GM21360 (cell line): ENCODE results near the gene CDK6.

Experiments used
- ATAC-seq: cut with Tn5 transposase; IDR thresholded peaks from one replicate; pipeline ENCODE4 v1.9.1; 2021; ENCODE audit warnings: mild to moderate bottlenecking, moderate library complexity; ENCODE audit not compliant: unreplicated experiment

The CDK6 gene

GRCh38 chr7:92685136-92686042 is 151.0 kb downstream of the CDK6 start:
- no peak for ATAC-seq

GRCh38 chr7:92684274-92684673 is 152.1 kb downstream of the CDK6 start:
- ATAC-seq = no peak

GRCh38 chr7:92682903-92683539 is 153.4 kb downstream of the CDK6 start:
- no peak for ATAC-seq

DNA sequence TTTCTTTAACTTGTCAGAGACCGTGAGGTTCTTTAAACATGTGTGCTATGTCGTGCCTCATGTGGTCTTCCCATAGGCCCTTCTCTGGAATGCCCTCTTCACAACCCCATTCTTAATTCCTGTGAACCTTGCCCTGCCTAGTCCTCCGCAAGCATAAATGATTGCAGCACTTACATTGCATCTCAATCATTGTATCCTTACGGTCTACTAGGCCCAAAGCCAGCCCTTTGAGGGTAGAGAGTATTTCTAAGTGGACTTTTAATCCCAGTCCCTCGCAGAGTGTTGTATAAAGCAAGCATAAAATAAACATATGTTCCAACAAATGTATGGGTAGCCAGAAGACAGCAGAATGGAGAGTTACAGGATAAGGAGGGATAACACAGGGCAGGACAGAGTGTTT is 154.0 kb downstream of the CDK6 start:
- ATAC-seq = no peak

DNA sequence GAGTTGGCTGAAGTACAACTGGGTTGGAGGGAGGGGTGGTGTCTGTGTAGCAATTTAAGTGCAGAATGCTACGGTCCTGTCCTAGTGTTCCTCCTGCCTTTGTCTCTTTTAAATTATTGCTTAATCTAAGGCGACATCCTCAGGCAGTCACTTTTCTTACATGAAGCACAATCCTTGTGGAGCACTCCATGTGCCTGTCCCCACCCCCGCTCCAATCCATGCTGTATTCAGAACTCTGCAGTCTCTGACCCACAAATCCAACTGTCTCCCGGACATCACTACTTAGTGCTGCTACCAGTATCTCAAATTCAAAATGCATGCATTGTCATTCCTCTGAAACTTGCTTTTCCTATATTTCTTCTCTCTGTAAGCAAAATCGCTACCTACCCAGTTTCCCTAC is 154.7 kb downstream of the CDK6 start:
- ATAC-seq = no peak

DNA sequence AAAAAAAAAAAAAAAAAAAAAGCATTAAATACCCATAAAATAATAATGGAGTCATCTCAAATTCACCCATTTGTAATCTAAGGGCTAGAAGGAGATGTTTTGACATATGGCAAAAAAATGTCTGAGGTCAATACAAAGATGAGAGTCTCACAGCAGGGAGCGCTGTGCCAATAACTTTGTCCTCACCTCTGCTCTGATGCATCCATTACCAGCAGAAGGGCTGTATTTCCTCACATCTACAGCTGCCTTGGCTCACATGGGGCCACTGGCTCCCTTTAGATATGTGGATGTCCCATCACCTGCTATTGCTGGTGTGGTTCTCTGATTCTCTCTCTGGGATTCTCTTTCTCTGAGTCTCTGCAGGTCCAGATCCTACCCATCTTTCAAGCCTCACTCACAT is 155.9 kb downstream of the CDK6 start:
- no peak for ATAC-seq

GRCh38 chr7:92678291-92678920 is 158.0 kb downstream of the CDK6 start:
- no peak for ATAC-seq

- peak; percentile 59 for ATAC-seq
These were observed 162.0 kb downstream of the CDK6 start for GRCh38 chr7:92674379-92674778.

DNA sequence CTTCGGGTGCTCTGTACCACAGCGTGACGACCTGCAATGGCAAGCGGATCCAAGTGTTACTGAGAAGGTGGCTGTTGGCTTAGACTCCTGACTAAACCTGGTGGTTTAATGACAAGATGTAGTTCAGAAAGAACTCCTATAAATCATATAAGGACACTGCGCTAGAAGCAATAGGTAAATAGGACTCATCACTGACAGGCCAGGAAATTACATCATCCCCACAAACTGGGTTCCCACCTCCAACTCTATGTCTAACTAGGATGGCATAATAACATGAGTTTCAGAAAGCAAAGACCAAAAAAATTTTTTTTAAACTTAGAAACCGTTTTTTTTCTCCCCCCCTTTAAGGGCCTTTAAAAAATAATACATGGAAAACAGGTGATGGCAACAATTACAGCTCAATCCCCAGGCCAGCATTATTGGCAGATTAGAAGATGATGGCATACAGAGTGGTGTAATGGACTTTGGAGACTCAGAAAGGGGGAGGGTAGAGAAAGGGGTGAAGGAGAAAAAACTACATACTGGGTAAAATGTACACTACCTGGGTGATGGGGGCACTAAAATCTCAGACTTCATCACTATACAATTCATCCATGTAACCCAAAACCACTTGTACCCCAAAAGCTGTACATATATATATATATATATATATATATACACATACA is 164.7 kb downstream of the CDK6 start:
- ATAC-seq = no peak

DNA sequence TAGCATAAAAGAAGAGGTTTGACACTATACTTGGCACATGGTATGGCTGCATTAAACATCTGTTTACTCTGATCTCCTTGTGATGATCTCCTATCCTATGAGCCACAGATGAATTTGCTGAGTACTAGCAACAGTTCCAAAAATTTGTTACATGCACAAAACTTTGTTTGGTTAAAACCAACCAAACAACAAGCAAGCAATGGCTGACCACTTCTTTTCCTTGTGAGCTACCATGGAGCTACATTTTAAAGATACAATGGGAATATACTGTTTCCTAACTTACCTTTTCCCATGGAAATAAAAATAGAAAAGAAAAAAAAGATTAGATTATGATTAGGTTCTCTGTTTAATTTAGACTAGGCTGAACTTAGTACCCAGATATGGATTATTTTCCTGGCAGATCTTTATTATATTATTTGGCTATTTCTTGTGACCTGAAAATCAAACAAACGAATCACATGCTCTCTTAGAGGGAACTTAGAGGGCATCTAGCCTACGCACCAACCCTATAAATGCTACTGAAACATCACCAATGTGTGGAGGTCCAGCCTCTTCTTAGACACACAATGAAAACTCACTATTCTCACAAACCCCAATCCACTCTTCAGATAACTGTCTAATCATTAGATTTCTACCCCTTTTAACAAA is 166.0 kb downstream of the CDK6 start:
- ATAC-seq = no peak

GRCh38 chr7:92669616-92670165 is 166.7 kb downstream of the CDK6 start:
- ATAC-seq = no peak

DNA sequence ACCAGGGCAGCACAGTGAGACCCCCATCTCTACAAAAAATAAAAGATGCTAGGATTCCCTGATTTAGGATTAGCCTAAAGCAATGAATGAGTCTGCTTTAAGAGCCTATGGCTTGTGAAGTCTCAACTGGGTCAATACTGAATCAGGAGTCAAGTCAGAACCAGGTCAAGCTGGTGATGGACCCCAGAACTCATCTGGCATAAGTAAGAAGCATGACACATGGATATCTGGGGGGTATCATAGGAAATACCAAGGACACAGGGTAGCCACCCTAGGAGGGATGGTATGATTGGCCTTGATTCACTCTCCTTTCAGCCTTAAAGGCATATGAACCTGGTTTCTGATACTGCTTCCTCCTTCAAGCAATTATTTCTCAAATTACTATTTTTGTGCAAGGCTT is 167.8 kb downstream of the CDK6 start:
- ATAC-seq = no peak

DNA sequence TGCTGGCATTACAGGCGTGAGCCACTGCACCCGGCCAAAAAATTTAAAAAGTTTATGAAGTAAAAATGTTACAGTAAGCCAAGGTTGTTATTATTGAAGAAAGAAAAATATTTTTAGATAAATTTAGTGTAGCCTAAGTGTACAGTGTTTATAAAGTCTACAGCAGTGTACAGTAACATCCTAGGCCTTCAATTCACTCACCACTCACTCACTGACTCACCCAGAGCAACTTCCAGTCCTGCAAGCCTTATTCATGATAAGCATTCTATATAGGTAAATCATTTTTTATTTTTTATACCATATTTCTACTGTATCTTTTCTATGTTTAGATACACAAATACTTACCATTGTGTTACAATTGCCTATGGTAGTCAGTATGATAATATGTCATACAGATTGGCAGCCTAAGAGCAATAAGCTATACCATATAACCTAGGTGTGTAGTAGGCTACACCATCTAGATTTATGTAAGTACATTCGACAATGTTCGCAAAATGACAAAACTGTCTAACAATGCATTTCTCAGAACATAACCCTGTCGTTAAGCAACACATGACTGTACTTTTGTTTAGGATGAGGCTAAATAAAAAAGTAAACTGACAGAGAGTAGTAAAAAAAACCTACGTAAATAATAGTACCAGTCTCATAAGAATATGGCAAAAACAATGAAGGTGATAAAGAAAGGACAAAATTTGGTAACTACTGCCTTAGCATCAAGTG is 168.4 kb downstream of the CDK6 start:
- no peak for ATAC-seq

DNA sequence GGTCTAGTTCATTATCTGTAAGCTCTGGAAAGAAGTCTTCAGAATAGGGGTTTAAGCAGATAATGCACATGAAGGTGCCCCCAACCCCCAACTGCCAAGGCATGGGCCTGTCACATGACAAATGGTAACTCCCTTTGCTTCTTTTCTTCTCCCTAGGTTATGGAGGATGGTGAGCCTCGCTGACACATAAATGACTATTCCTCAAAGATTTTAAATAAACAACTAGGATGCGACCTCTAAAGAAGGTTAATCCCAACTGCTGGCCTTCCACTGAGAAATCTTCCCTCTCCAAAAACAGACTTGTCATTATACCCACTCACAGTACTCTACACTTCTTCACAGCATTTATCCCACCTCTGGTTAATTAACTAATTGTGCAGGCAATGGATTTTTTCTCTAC is 170.4 kb downstream of the CDK6 start:
- ATAC-seq = no peak

DNA sequence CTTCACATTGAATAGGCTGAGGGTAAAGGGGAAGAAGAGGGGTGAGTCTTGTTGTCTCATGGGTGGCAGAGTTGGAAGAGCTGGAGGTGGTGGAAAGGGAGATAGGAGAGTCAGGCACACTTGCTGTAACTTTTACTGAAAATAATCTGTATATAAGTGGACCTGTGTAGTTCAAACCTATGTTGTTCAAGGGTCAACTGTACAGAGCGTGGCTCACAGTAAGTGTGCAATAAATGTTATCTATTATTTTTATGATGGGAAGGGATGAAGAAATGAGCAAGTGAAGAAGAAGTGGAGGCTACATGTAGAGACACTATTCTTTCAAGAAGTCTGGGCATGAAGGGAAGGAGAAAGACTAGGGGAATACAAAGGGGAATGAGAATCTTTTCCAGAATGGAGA is 174.7 kb downstream of the CDK6 start:
- ATAC-seq = no peak

- ATAC-seq = no peak
These were observed 177.7 kb downstream of the CDK6 start for GRCh38 chr7:92658671-92659070.

DNA sequence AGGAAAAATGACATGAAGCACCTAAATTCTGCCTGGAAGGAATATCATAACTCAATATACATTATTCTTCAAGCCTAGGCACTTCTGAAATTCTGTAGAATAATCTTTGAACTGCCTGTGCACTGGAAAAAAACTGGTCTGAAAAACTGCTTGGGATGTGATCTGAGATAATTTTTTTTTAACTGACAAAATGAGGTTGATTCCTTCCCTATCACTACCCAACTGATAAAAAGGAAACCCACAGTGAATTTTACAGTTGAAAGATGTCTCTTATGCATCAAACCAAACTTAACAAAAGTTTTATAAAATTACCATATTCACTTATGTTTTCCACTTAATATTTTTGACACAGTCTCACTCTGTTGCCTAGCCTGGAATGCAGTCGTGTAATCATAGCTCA is 179.0 kb downstream of the CDK6 start:
- no peak for ATAC-seq

GRCh38 chr7:92656121-92656520 is 180.3 kb downstream of the CDK6 start:
- no peak for ATAC-seq

- ATAC-seq = no peak
These were observed 181.0 kb downstream of the CDK6 start for GRCh38 chr7:92655346-92655884.

GRCh38 chr7:92653136-92653535 is 183.2 kb downstream of the CDK6 start:
- no peak for ATAC-seq
